Activated T-helper 2 cell treated with anti-CD3 and anti-CD28 coated beads, Interferon-gamma antibody, Interleukin-2, Interleukin-4, amounts not matched to agents 10 μg/mL and 5 μg/mL and 100 μg/mL, durations not matched to agents 14 hours and 24 hours and 36 hours (primary cell): ENCODE data around the gene CBFA2T3. TPM values are rescaled to one million over a fixed set of nuclear protein-coding genes. Genes with fewer than 3 reads are reported as not detected.
A peak's percentile ranks its signal among the peaks of the same experiment; 100 is the strongest.

Experiments used
- DNase-seq: peaks from one replicate; pipeline ENCODE4 v3.0.0; 2021; ENCODE audit warnings: low spot score
- H3K27ac Mint-ChIP-seq: one replicate; pipeline ENCODE4 v1.8.0; 2021; ENCODE audit warnings: mixed read lengths
- H3K27me3 Mint-ChIP-seq: one replicate; pipeline ENCODE4 v1.8.0; 2021; ENCODE audit warnings: low read depth, mixed read lengths
- H3K36me3 Mint-ChIP-seq: one replicate; pipeline ENCODE4 v1.8.0; 2021; ENCODE audit warnings: low read depth, mixed read lengths
- H3K4me1 Mint-ChIP-seq: one replicate; pipeline ENCODE4 v1.8.0; 2021; ENCODE audit warnings: low read depth, mixed read lengths
- H3K4me3 Mint-ChIP-seq: one replicate; pipeline ENCODE4 v1.8.0; 2021; ENCODE audit warnings: low read depth, mild to moderate bottlenecking, moderate library complexity, mixed read lengths
- H3K9me3 Mint-ChIP-seq: one replicate; pipeline ENCODE4 v1.8.0; 2021; ENCODE audit warnings: mixed read lengths
- intact Hi-C: fragments of 100-400 bp; cut with micrococcal nuclease; formaldehyde crosslinking; loops from one replicate; pipeline ENCODE4 v1.15.1; 2023
- total RNA-seq: library from RNA; stranded (reverse); gene quantifications from 2 replicates; pipeline ENCODE4 v1.2.3, GENCODE V29; 2022

CBFA2T3 gene
- total RNA-seq: 0.23 and 0.30 TPM in 2 replicates

GRCh38 chr16:88977018-88977811 is at the start of gene CBFA2T3:
Gene CBFA2T3, minus strand, starts transcription at chr16:88977207. Its CDS starts 400 bp downstream, at chr16:88976807.
- H3K4me3 Mint-ChIP-seq: no peak within 1 kb of the TSS
- no peaks in the 10 kb centered on the region for H3K9me3 Mint-ChIP-seq
- H3K4me1 Mint-ChIP-seq: no peaks in the 10 kb centered on the region
- DNase-seq: no peak
- H3K27me3 Mint-ChIP-seq: peaks cover 17% of the 10 kb centered on the region
- H3K36me3 Mint-ChIP-seq: no peaks in the 10 kb centered on the region
- intact Hi-C loops: no loop called here
- no peak within 1 kb of the TSS for H3K27ac Mint-ChIP-seq

- Mint-ChIP-seq H3K4me1 (peaks cover 24% of the 10 kb centered on the region), H3K36me3 (peaks cover 14% of the 10 kb centered on the region), H3K4me3 (no peak overlapping the region), H3K27me3 (no peaks in the 10 kb centered on the region), H3K27ac (peak overlapping the region; percentile 75), H3K9me3 (peaks cover 29% of the 10 kb centered on the region)
- intact Hi-C loops: no loop called here
- peak; percentile 50 for DNase-seq
These were observed 49.2 kb upstream of the CBFA2T3 start for GRCh38 chr16:89026121-89026612.

- H3K27me3 Mint-ChIP-seq: no peaks in the 10 kb centered on the region
- peaks cover 24% of the 10 kb centered on the region for H3K4me1 Mint-ChIP-seq
- peaks cover 25% of the 10 kb centered on the region for H3K9me3 Mint-ChIP-seq
- intact Hi-C loops: no loop called here
- peaks cover 14% of the 10 kb centered on the region for H3K36me3 Mint-ChIP-seq
- peak overlapping the region; percentile 19 for H3K27ac Mint-ChIP-seq
- no peak for DNase-seq
- no peak overlapping the region for H3K4me3 Mint-ChIP-seq
These were observed 48.6 kb upstream of the CBFA2T3 start for GRCh38 chr16:89025636-89026035.

- no peak overlapping the region for H3K27ac Mint-ChIP-seq
- H3K4me3 Mint-ChIP-seq: no peak overlapping the region
- DNase-seq: no peak
- intact Hi-C loops: no loop called here
- no peaks in the 10 kb centered on the region for H3K27me3 Mint-ChIP-seq
- peaks cover 14% of the 10 kb centered on the region for H3K36me3 Mint-ChIP-seq
- H3K9me3 Mint-ChIP-seq: peaks cover 25% of the 10 kb centered on the region
- H3K4me1 Mint-ChIP-seq: peaks cover 29% of the 10 kb centered on the region
These were observed 47.6 kb upstream of the CBFA2T3 start for GRCh38 chr16:89024546-89025060.

GRCh38 chr16:89023621-89024511 is 46.9 kb upstream of the CBFA2T3 start:
- H3K27ac Mint-ChIP-seq: no peak overlapping the region
- intact Hi-C loops: no loop called here

GRCh38 chr16:89023151-89023551 is 46.1 kb upstream of the CBFA2T3 start:
- Mint-ChIP-seq H3K9me3 (peaks cover 25% of the 10 kb centered on the region), H3K4me1 (peaks cover 29% of the 10 kb centered on the region), H3K4me3 (no peak overlapping the region), H3K27me3 (no peaks in the 10 kb centered on the region), H3K27ac (peak overlapping the region; percentile 0), H3K36me3 (peaks cover 14% of the 10 kb centered on the region)
- intact Hi-C loops: no loop called here
- no peak for DNase-seq

More at GRCh38 chr16:89023621-89024511, 46.9 kb upstream of the CBFA2T3 start:
- Mint-ChIP-seq H3K36me3 (peaks cover 14% of the 10 kb centered on the region), H3K4me3 (no peak overlapping the region), H3K4me1 (peaks cover 29% of the 10 kb centered on the region), H3K27me3 (no peaks in the 10 kb centered on the region), H3K9me3 (peaks cover 25% of the 10 kb centered on the region)
- DNase-seq: no peak

- no peak for DNase-seq
These were observed 45.2 kb upstream of the CBFA2T3 start for GRCh38 chr16:89022051-89022836.

GRCh38 chr16:89020925-89021595 is 44.1 kb upstream of the CBFA2T3 start:
- no peak for DNase-seq
- Mint-ChIP-seq H3K9me3 (peaks cover 11% of the 10 kb centered on the region), H3K4me3 (no peak overlapping the region), H3K27me3 (no peaks in the 10 kb centered on the region), H3K27ac (no peak overlapping the region), H3K4me1 (peaks cover 16% of the 10 kb centered on the region), H3K36me3 (peaks cover 2% of the 10 kb centered on the region)
- intact Hi-C loops: no loop called here

More at GRCh38 chr16:89022051-89022836, 45.2 kb upstream of the CBFA2T3 start:
- Mint-ChIP-seq H3K4me3 (no peak overlapping the region), H3K9me3 (peaks cover 19% of the 10 kb centered on the region), H3K4me1 (peaks cover 25% of the 10 kb centered on the region), H3K36me3 (peaks cover 9% of the 10 kb centered on the region), H3K27me3 (no peaks in the 10 kb centered on the region), H3K27ac (no peak overlapping the region)
- intact Hi-C loops: no loop called here

GRCh38 chr16:89020068-89020924 is 43.3 kb upstream of the CBFA2T3 start:
- Mint-ChIP-seq H3K36me3 (no peaks in the 10 kb centered on the region), H3K27ac (no peak overlapping the region), H3K4me3 (no peak overlapping the region), H3K27me3 (no peaks in the 10 kb centered on the region), H3K9me3 (peaks cover 7% of the 10 kb centered on the region), H3K4me1 (peaks cover 12% of the 10 kb centered on the region)
- no peak for DNase-seq
- intact Hi-C loops: no loop called here

GRCh38 chr16:89019511-89019910 is 42.5 kb upstream of the CBFA2T3 start:
- DNase-seq: no peak
- intact Hi-C loops: no loop called here
- H3K4me3 Mint-ChIP-seq: no peak overlapping the region
- peaks cover 7% of the 10 kb centered on the region for H3K9me3 Mint-ChIP-seq
- no peaks in the 10 kb centered on the region for H3K27me3 Mint-ChIP-seq
- H3K36me3 Mint-ChIP-seq: no peaks in the 10 kb centered on the region
- no peak overlapping the region for H3K27ac Mint-ChIP-seq
- peaks cover 8% of the 10 kb centered on the region for H3K4me1 Mint-ChIP-seq
